GM18519 (cell line): ENCODE results near the gene OR13J1.
"Not testable (repeated sequence)": the region's sequence is repeated elsewhere in the genome, so short reads cannot be mapped to it uniquely, and the experiment has no call there.

Experiments used
- ATAC-seq: cut with Tn5 transposase; IDR thresholded peaks from one replicate; pipeline ENCODE4 v1.9.1; 2021; ENCODE audit warnings: mild to moderate bottlenecking, moderate library complexity; ENCODE audit not compliant: unreplicated experiment, low FRiP score

Gene OR13J1

GRCh38 chr9:35870351-35870923 is at the start of gene OR13J1:
Gene OR13J1 (minus strand): TSS chr9:35870401. CDS start chr9:35870401, 0 bp downstream.
- no peak for ATAC-seq

DNA sequence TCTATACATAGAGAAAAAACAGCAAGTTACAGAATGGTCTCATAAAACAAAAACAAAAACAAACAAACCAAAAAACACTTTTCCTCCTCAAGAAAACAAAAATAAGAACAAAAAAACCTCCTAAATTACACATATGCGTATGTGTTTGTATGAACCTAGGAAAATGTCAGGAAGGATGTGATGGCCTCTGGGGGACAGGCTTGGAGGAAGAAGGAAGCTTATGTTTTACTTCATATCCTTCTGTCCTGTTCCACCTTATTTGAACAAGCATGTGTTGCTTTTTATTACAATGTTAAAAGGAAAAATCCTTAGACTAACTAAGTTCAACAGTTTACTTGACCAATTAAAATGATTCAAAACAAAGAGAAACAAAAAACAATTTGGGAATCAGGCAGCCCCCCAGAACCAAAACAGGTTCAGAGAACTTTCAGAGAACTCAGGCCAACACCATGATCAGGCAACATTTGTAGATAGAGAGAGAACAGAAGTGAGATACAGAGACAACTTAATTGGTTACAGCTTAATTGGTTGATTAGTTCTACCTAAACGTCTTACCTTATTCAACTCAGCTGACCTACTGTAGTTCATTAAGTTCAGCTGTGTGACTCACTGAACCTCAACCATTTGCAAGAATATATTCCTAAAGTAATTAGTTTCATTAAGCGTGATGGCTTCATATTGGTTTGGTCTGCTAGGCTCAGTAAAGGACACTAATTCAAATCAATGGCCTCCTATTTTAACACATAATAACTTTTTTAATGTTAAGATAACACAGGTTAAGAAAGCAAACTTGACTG is 49.2 kb upstream of the OR13J1 start:
- no peak for ATAC-seq

- ATAC-seq, result no peak
Measured at GRCh38 chr9:35918780-35919179, 48.6 kb upstream of the OR13J1 start.

DNA sequence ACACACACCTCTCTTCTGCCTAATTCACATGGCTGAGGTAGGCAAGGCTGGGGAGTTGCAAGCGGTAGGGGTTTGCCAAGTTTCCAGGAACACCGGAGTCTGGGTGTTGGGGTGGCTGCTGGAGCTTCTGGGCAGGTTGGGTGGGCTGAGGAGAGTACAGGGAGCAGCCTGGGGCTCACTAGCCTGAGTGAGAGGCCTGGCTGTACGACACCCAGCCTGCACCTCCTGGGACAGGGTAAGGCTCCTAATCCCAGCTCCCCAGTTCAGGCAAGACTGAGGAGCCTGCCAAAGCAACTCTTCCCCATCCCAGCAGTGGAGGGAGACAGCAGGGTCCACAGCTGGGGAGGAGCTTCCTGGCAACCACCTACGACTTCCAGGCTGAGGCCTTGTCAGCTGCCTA is 47.1 kb upstream of the OR13J1 start:
- no peak for ATAC-seq

DNA sequence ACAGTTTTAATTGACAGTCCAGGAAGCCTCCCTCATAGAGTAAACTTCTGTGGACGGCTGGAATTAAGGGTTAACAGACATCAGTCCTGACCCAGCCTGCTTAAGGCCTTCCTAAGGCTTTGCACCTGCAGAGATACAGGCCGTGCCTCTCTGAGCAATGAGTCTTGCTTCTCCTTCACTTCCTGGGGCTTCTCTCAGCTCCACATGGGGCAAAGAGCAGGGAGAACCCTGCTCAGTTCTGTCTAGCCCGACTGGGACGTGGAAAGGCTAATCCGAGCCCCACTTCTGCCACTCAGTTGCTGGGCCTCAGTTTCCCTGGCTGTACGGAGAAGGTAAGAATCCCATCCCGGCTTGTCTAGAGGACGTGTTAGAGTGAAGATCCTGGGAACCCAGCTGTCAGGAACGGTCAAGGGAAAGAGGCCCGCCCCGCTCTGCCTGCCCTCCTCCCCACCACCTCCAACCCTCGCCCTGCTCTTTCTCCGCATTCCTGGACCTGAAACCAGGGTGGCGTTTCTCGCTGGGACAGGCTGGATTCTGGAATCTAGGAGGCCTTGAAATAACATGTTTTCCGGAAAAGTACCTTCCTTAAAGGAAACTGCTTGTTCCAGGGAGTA is 45.6 kb upstream of the OR13J1 start:
- ATAC-seq, result no peak

- ATAC-seq, result no peak
Measured at GRCh38 chr9:35914301-35914807, 44.2 kb upstream of the OR13J1 start.

- not testable (repeated sequence) for ATAC-seq
Measured at GRCh38 chr9:35913429-35913828, 43.2 kb upstream of the OR13J1 start.

- ATAC-seq, result no peak
Measured at GRCh38 chr9:35912791-35913400, 42.7 kb upstream of the OR13J1 start.

DNA sequence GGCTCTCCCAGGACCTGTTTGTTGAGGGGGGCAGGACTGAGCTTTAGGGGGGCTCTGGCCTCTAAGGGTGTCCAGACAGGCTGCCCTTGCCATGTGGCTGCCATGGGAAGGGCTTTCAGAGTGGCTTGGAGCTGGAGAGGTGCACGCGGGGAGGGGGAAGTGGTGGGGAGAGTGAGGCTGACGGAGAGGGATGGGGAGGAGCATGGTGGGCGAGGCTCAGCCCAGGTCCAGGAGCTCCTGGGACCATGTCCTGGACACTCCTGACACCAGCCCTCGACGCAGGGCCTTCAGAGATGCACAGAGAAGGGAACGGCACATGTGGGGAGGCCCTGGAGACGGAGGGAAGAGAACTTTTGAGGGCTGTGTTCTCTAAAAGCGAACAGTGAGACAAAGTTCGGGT is 41.5 kb upstream of the OR13J1 start:
- ATAC-seq, result no peak

- no peak for ATAC-seq
Measured at GRCh38 chr9:35910613-35911359, 40.6 kb upstream of the OR13J1 start.

DNA sequence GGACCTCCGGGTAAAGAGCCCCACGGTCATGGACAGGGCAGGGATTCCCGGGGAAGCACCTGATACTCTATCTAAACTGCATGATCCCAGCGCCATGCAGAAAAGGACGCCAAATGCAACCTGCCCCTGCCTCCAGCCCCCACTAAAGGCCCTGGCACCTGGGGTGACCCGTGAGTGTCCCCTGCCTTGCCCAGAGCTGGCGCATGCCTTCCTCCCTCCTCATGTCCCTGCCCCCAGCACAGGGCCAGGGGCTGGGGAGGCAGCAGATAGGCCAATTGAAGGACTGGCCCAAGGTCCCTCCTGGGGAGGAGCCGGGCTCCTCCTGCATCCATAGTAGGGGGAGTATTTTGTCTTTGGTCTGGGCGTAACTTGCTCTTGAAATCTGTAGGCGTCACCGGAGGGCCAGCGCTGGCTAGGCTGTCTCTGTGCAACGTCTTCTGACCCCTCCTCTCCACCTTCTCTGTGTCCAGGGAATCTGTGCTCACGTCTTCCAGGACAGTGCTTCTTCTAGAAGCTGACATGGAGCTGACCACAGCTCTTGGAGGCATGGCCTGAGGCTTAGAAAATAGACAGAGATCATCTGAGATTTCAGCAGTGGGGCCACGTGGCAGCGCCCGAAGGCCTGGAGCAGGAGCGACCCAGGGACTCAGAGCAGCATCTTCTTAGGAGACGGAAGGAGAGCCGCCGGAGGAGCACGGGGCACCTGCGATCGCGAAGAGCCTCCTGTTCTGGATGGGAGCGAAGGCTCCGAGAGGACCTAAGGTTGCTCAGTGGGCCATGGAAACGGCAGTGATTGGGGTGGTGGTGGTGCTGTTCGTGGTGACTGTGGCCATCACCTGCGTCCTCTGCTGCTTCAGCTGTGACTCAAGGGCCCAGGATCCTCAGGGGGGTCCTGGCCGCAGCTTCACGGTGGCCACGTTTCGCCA is 39.7 kb upstream of the OR13J1 start:
- ATAC-seq, result no peak

DNA sequence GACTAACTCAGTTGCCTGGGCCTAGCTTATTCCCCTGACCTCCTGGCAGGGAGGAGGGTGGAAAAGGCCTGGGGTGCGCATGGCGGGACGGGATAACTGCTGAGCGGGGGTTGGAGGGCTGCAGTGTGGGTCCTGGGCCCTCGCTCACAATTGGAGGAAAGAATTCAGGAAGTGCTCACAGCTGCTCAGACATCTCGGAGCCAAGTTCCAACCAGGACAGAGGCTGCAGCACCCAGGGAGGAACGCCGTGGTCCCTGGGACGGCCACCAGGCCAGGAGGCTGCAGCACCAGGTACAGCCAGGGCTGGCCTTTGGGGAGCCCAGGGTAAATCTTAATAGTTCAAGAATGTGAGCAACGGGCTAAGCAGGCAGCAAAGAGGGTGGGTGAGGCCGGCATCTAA is 39.1 kb upstream of the OR13J1 start, which contains the start of gene SPAAR:
Gene SPAAR (plus strand): TSS at position 217 of the 400 bp plus-strand sequence. CDS start 974 bp downstream, outside the sequence.
- ATAC-seq, result no peak

- no peak for ATAC-seq
Measured at GRCh38 chr9:35908504-35909125, 38.4 kb upstream of the OR13J1 start.

DNA sequence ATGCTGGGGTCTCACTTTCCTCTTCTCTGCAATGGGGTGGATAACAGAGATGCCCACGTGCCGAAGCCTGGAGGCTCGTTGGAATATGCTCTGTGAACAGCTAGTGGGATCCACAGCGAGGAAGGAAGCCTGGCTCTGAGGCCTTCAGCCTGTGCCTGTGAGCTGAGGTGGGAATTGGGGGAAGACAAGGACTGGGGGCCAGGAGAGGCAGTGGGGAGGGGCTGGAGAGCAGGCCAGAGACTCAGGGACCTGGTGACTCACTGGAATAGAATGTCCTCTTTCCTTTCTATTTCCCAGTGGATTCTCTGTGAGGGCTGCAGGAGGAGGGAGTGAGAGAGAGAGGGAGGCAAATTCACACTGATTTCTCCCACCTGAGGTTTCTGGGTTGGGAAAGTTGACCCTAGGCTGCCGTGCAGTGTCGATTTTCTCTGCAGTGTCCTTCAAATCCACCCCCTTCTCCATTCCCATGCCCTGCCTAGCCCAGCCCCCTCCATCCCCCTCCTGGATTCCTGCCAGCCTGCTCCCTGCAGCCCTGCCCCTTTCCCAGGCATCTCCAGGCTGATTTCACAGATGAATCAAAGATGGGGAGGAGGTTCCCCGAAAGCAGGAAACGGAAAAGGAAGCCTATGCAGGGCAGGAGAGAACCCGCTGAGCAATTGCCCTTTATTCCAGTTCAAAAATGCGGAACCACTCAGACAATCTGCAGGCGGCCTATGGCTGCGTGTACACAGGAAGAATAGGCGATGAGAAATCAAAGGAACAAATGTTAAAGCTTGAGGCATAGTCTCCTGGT is 37.7 kb upstream of the OR13J1 start:
- ATAC-seq, result no peak

GRCh38 chr9:35906923-35907699 is 36.9 kb upstream of the OR13J1 start:
- no peak for ATAC-seq

- no peak for ATAC-seq
Measured at GRCh38 chr9:35905912-35906679, 35.9 kb upstream of the OR13J1 start, which contains the start of gene HRCT1. Gene HRCT1 (plus strand): TSS chr9:35906202. CDS start chr9:35906288, 86 bp downstream.
